ENCODE results near the gene ARSA.
"Not testable (repeated sequence)": the region's sequence is repeated elsewhere in the genome, so short reads cannot be mapped to it uniquely, and the experiment has no call there.

Gene ARSA

GRCh38 chr22:50621356-50621880, 6.5 kb downstream of the ARSA start:
- peak in 2 of 4 experiments; percentile 41 to 44 for DNase-seq

- DNase-seq: peak in 2 of 4 experiments; percentile 42 to 60
Measured at GRCh38 chr22:50620593-50621355, 7.2 kb downstream of the ARSA start.

GRCh38 chr22:50614296-50614695, 13.7 kb downstream of the ARSA start:
- DNase-seq: not testable (repeated sequence)

- DNase-seq: no peak
Measured at GRCh38 chr22:50613291-50613981, 14.5 kb downstream of the ARSA start.

- DNase-seq: no peak
Measured at GRCh38 chr22:50612528-50613221, 15.3 kb downstream of the ARSA start.

GRCh38 chr22:50612168-50612527, 15.8 kb downstream of the ARSA start:
- DNase-seq: no peak

GRCh38 chr22:50611341-50612060, 16.5 kb downstream of the ARSA start:
- no peak for DNase-seq

GRCh38 chr22:50610581-50610980, 17.4 kb downstream of the ARSA start:
- no peak for DNase-seq

GRCh38 chr22:50610041-50610451, 17.9 kb downstream of the ARSA start:
- DNase-seq: no peak

- no peak for DNase-seq
Measured at GRCh38 chr22:50609599-50609998, 18.4 kb downstream of the ARSA start.

- DNase-seq: no peak
Measured at GRCh38 chr22:50608996-50609395, 19.0 kb downstream of the ARSA start.

GRCh38 chr22:50608058-50608840, 19.7 kb downstream of the ARSA start:
- DNase-seq: not testable (repeated sequence)

- no peak for DNase-seq
Measured at GRCh38 chr22:50607659-50608020, 20.3 kb downstream of the ARSA start.

- no peak for DNase-seq
Measured at GRCh38 chr22:50606946-50607658, 20.9 kb downstream of the ARSA start.

- no peak for DNase-seq
Measured at GRCh38 chr22:50606165-50606945, 21.6 kb downstream of the ARSA start.

GRCh38 chr22:50605613-50606074, 22.3 kb downstream of the ARSA start:
- DNase-seq: no peak

- no peak for DNase-seq
Measured at GRCh38 chr22:50605002-50605612, 22.8 kb downstream of the ARSA start.

GRCh38 chr22:50604256-50605001, 23.5 kb downstream of the ARSA start:
- no peak for DNase-seq

Measured in activated naive CD4-positive, alpha-beta T cell (primary cell).